ENCODE data around the gene PRKAR2A.

DNA sequence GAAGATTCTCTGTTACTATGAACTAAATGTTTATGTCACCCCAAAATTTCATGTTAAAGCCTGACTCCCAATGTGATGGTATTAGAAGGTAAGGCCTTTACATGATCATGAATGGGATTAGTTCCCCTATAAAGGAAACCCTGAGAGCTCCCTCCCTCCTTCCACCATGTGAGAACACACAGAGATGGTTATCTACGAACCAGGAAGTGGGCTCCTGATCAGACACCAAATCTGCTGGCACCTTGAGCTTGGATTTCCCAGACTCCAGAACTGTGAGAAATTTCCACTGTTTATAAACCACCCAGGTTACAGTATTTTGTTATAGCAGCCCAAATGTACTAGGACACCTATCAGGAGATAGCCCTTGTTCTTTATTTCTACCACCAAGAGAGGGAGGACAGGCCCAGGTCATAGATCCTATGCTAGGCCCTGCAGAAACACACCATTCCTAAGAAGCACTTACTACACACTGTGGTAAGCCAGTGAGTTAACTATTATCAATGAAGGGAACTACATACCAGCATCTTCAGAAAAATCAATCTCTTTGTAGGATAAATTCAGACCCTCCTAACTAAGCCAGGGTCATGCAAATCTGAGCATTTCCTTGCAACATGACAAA, 59.0 kb downstream of the PRKAR2A start:
- TF ChIP-seq GABPA (IDR thresholded peaks at IDR 0.05; ENCODE audit: low read depth): no peak
- TF ChIP-seq, protein P1, sequence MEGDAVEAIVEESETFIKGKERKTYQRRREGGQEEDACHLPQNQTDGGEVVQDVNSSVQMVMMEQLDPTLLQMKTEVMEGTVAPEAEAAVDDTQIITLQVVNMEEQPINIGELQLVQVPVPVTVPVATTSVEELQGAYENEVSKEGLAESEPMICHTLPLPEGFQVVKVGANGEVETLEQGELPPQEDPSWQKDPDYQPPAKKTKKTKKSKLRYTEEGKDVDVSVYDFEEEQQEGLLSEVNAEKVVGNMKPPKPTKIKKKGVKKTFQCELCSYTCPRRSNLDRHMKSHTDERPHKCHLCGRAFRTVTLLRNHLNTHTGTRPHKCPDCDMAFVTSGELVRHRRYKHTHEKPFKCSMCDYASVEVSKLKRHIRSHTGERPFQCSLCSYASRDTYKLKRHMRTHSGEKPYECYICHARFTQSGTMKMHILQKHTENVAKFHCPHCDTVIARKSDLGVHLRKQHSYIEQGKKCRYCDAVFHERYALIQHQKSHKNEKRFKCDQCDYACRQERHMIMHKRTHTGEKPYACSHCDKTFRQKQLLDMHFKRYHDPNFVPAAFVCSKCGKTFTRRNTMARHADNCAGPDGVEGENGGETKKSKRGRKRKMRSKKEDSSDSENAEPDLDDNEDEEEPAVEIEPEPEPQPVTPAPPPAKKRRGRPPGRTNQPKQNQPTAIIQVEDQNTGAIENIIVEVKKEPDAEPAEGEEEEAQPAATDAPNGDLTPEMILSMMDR (IDR thresholded peaks at IDR 0.05; ENCODE audit: insufficient read depth, low read length): no peak
- TF ChIP-seq, protein P2, sequence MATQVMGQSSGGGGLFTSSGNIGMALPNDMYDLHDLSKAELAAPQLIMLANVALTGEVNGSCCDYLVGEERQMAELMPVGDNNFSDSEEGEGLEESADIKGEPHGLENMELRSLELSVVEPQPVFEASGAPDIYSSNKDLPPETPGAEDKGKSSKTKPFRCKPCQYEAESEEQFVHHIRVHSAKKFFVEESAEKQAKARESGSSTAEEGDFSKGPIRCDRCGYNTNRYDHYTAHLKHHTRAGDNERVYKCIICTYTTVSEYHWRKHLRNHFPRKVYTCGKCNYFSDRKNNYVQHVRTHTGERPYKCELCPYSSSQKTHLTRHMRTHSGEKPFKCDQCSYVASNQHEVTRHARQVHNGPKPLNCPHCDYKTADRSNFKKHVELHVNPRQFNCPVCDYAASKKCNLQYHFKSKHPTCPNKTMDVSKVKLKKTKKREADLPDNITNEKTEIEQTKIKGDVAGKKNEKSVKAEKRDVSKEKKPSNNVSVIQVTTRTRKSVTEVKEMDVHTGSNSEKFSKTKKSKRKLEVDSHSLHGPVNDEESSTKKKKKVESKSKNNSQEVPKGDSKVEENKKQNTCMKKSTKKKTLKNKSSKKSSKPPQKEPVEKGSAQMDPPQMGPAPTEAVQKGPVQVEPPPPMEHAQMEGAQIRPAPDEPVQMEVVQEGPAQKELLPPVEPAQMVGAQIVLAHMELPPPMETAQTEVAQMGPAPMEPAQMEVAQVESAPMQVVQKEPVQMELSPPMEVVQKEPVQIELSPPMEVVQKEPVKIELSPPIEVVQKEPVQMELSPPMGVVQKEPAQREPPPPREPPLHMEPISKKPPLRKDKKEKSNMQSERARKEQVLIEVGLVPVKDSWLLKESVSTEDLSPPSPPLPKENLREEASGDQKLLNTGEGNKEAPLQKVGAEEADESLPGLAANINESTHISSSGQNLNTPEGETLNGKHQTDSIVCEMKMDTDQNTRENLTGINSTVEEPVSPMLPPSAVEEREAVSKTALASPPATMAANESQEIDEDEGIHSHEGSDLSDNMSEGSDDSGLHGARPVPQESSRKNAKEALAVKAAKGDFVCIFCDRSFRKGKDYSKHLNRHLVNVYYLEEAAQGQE (IDR thresholded peaks at IDR 0.05; ENCODE audit: insufficient replicate concordance, low read depth): no peak
